Activated CD8-positive, alpha-beta memory T cell treated with anti-CD3 and anti-CD28 coated beads, Interleukin-2, amount 50 U/mL, for 1 hour (primary cell): ENCODE measurements around the gene ZNF443.
A peak's percentile ranks its signal among the peaks of the same experiment; 100 is the strongest.
"Not testable (repeated sequence)": the region's sequence is repeated elsewhere in the genome, so short reads cannot be mapped to it uniquely, and the experiment has no call there.

Experiments
- DNase-seq: peaks from one replicate; pipeline ENCODE4 v3.0.0-alpha.2; 2020; ENCODE audit errors: extremely low read depth

The ZNF443 gene

GRCh38 chr19:12440541-12441316 is at the start of gene ZNF443:
ZNF443 (minus strand) TSS chr19:12441021; CDS start chr19:12440914, 107 bp downstream.
- DNase-seq: peak; percentile 92

GRCh38 chr19:12486265-12486783 is 45.5 kb upstream of the ZNF443 start:
- not testable (repeated sequence) for DNase-seq

- no peak for DNase-seq
Measured at GRCh38 chr19:12485571-12485970, 44.8 kb upstream of the ZNF443 start.

- DNase-seq: no peak
Measured at GRCh38 chr19:12485052-12485416, 44.2 kb upstream of the ZNF443 start.

- DNase-seq: peak; percentile 71
Measured at GRCh38 chr19:12484371-12485051, 43.7 kb upstream of the ZNF443 start, which contains the start of gene ZNF709. ZNF709 (minus strand) TSS chr19:12484816; CDS start chr19:12484657, 159 bp downstream.

GRCh38 chr19:12484011-12484370 is 43.2 kb upstream of the ZNF443 start:
- DNase-seq: no peak

- DNase-seq: no peak
Measured at GRCh38 chr19:12482509-12482886, 41.7 kb upstream of the ZNF443 start.

- no peak for DNase-seq
Measured at GRCh38 chr19:12481781-12482508, 41.1 kb upstream of the ZNF443 start.

- DNase-seq: no peak
Measured at GRCh38 chr19:12478234-12478941, 37.6 kb upstream of the ZNF443 start.

- not testable (repeated sequence) for DNase-seq
Measured at GRCh38 chr19:12467651-12468050, 26.8 kb upstream of the ZNF443 start.

GRCh38 chr19:12465211-12465610 is 24.4 kb upstream of the ZNF443 start:
- DNase-seq: no peak

GRCh38 chr19:12464769-12465168 is 23.9 kb upstream of the ZNF443 start:
- no peak for DNase-seq

GRCh38 chr19:12464139-12464538 is 23.3 kb upstream of the ZNF443 start:
- not testable (repeated sequence) for DNase-seq

GRCh38 chr19:12453495-12453894 is 12.7 kb upstream of the ZNF443 start:
- DNase-seq: no peak

- no peak for DNase-seq
Measured at GRCh38 chr19:12450844-12451243, 10.0 kb upstream of the ZNF443 start.

- no peak for DNase-seq
Measured at GRCh38 chr19:12448808-12449207, 8.0 kb upstream of the ZNF443 start.

GRCh38 chr19:12439686-12440540 is 908 bp downstream of the ZNF443 start:
- DNase-seq: not testable (repeated sequence)

GRCh38 chr19:12430726-12431299 is 10.0 kb downstream of the ZNF443 start:
- not testable (repeated sequence) for DNase-seq

- no peak for DNase-seq
Measured at GRCh38 chr19:12425888-12426274, 14.9 kb downstream of the ZNF443 start.

GRCh38 chr19:12425236-12425887 is 15.5 kb downstream of the ZNF443 start:
- no peak for DNase-seq
